Trophoblast cell (in vitro differentiated cells and primary cell): ENCODE data around the gene IRAK1.

Source experiments
- DNase-seq, 2 donors: peaks; one replicate each; pipeline ENCODE4 v3.0.0-alpha.2; 2016
- H2AFZ ChIP-seq: 2 replicates; pipeline ENCODE4 v1.6.1; 2013; ENCODE audit warnings: low read length, moderate library complexity, mild to moderate bottlenecking; ENCODE audit not compliant: insufficient read depth, poor library complexity
- H2AK5ac ChIP-seq: 2 replicates; pipeline ENCODE4 v1.6.1; 2013; ENCODE audit warnings: mild to moderate bottlenecking, low read length
- H2BK120ac ChIP-seq: 2 replicates; pipeline ENCODE4 v1.6.1; 2013; ENCODE audit warnings: low read length, mild to moderate bottlenecking, moderate library complexity; ENCODE audit not compliant: insufficient read depth, poor library complexity
- H2BK12ac ChIP-seq: 2 replicates; pipeline ENCODE4 v1.6.1; 2013; ENCODE audit warnings: mild to moderate bottlenecking, low read length, moderate library complexity
- H2BK5ac ChIP-seq: 2 replicates; pipeline ENCODE4 v1.6.1; 2013; ENCODE audit warnings: low read length, low read depth, moderate library complexity, mild to moderate bottlenecking; ENCODE audit not compliant: poor library complexity
- H3K14ac ChIP-seq: 2 replicates; pipeline ENCODE4 v1.6.1; 2013; ENCODE audit warnings: mild to moderate bottlenecking, low read length
- H3K18ac ChIP-seq: 2 replicates; pipeline ENCODE4 v1.6.1; 2013; ENCODE audit warnings: mild to moderate bottlenecking, low read length
- H3K23ac ChIP-seq: 2 replicates; pipeline ENCODE4 v1.6.1; 2013; ENCODE audit warnings: low read length
- H3K27ac ChIP-seq: 2 replicates; pipeline ENCODE4 v1.5.1; 2013; ENCODE audit warnings: low read depth, mild to moderate bottlenecking, inconsistent platforms, low read length, moderate library complexity
- H3K27me3 ChIP-seq: 2 replicates; pipeline ENCODE4 v1.6.1; 2013; ENCODE audit warnings: inconsistent platforms, mild to moderate bottlenecking, low read length, moderate library complexity; ENCODE audit not compliant: insufficient read depth
- H3K36me3 ChIP-seq, 2 experiments: 1 replicate in 1 of 2; 2 replicates in 1 of 2; pipeline ENCODE4 v1.6.1; 2013; ENCODE audit warnings: low read length in 2 of 2, mild to moderate bottlenecking in 2 of 2, moderate library complexity in 1 of 2; ENCODE audit not compliant: insufficient read depth in 2 of 2, control insufficient read depth in 1 of 2
- H3K4ac ChIP-seq: 2 replicates; pipeline ENCODE4 v1.6.1; 2013; ENCODE audit warnings: low read depth, mild to moderate bottlenecking, low read length, moderate library complexity
- H3K4me1 ChIP-seq, 2 experiments: 1 replicate in 1 of 2; 2 replicates in 1 of 2; pipeline ENCODE4 v1.6.1; 2013; ENCODE audit warnings: low read length in 2 of 2, mild to moderate bottlenecking in 2 of 2, moderate library complexity in 1 of 2; ENCODE audit not compliant: insufficient read depth in 2 of 2, control insufficient read depth in 1 of 2
- H3K4me2 ChIP-seq: 2 replicates; pipeline ENCODE4 v1.6.1; 2013; ENCODE audit warnings: inconsistent platforms, mild to moderate bottlenecking, low read length, moderate library complexity
- H3K4me3 ChIP-seq: 2 replicates; pipeline ENCODE4 v1.5.1; 2013; ENCODE audit warnings: mild to moderate bottlenecking, low read depth, low read length, inconsistent platforms
- H3K79me1 ChIP-seq: one replicate; pipeline ENCODE4 v1.6.1; 2013; ENCODE audit warnings: low read length
- H3K79me2 ChIP-seq: 2 replicates; pipeline ENCODE4 v1.6.1; 2013; ENCODE audit warnings: low read length, mild to moderate bottlenecking; ENCODE audit not compliant: control insufficient read depth, insufficient read depth, poor library complexity
- H3K9ac ChIP-seq: 2 replicates; pipeline ENCODE4 v1.6.1; 2013; ENCODE audit warnings: mild to moderate bottlenecking, low read length
- H3K9me3 ChIP-seq: 2 replicates; pipeline ENCODE4 v1.6.1; 2013; ENCODE audit warnings: low read depth, mild to moderate bottlenecking, control low read depth, inconsistent platforms, low read length; ENCODE audit not compliant: insufficient read depth
- H4K12ac ChIP-seq: 2 replicates; pipeline ENCODE4 v1.6.1; 2013; ENCODE audit warnings: low read depth, mild to moderate bottlenecking, low read length, moderate library complexity
- H4K8ac ChIP-seq: 2 replicates; pipeline ENCODE4 v1.6.1; 2013; ENCODE audit warnings: low read depth, mild to moderate bottlenecking, low read length, moderate library complexity
- H4K91ac ChIP-seq: one replicate; pipeline ENCODE4 v1.6.1; 2013; ENCODE audit warnings: low read depth, mild to moderate bottlenecking, low read length, moderate library complexity
- WGBS: extraction: QIAGEN DNeasy Blood & Tissue Kit; methylation state at CpG from one replicate; pipeline ENCODE4 v1.1.7; 2013; ENCODE audit warnings: missing lambda C conversion rate; ENCODE audit not compliant: insufficient read length, insufficient coverage; ENCODE audit errors: extremely low coverage; 5-methylcytosine and 5-hydroxymethylcytosine counted together

The IRAK1 gene

GRCh38 chrX:154039577-154039976 is 19.9 kb upstream of the IRAK1 start:
- H2AFZ ChIP-seq: no peak overlapping the region
- H4K12ac ChIP-seq: no peak overlapping the region
- no CpG with 5 or more reads among the region's 11 CpGs for WGBS

GRCh38 chrX:154038656-154039055 is 19.0 kb upstream of the IRAK1 start:
- H2BK120ac ChIP-seq: no peak overlapping the region
- peaks cover 2% of the 10 kb centered on the region in 2 experiments for H3K36me3 ChIP-seq
- H2BK5ac ChIP-seq: no peak overlapping the region
- no CpG with 5 or more reads among the region's 5 CpGs for WGBS
- H3K23ac ChIP-seq: no peak overlapping the region
- no peak overlapping the region for H3K4me2 ChIP-seq
- H3K9me3 ChIP-seq: no peaks in the 10 kb centered on the region
- no peak for DNase-seq
- peaks cover 0 to 8% of the 10 kb centered on the region in 2 experiments for H3K4me1 ChIP-seq
- H4K12ac ChIP-seq: no peak overlapping the region
- no peak overlapping the region for H2AFZ ChIP-seq
- no peak overlapping the region for H3K4me3 ChIP-seq
- H3K27ac ChIP-seq: no peak overlapping the region
- no peak overlapping the region for H3K9ac ChIP-seq
- no peaks in the 10 kb centered on the region for H3K79me1 ChIP-seq
- H3K27me3 ChIP-seq: no peaks in the 10 kb centered on the region
- H3K18ac ChIP-seq: no peak overlapping the region
- H2AK5ac ChIP-seq: no peak overlapping the region
- no peak overlapping the region for H3K4ac ChIP-seq
- no peak overlapping the region for H3K14ac ChIP-seq
- no peak overlapping the region for H4K8ac ChIP-seq
- H4K91ac ChIP-seq: no peak overlapping the region
- no peak overlapping the region for H2BK12ac ChIP-seq
- H3K79me2 ChIP-seq: no peaks in the 10 kb centered on the region

More at GRCh38 chrX:154039577-154039976, 19.9 kb upstream of the IRAK1 start:
- H3K18ac ChIP-seq: no peak overlapping the region
- no peak overlapping the region for H3K4ac ChIP-seq
- no peak overlapping the region for H3K9ac ChIP-seq
- no peak overlapping the region for H2BK12ac ChIP-seq
- H3K36me3 ChIP-seq: peaks cover 2% of the 10 kb centered on the region in 2 experiments
- no peak overlapping the region for H4K8ac ChIP-seq
- H3K4me2 ChIP-seq: no peak overlapping the region
- no peaks in the 10 kb centered on the region for H3K9me3 ChIP-seq
- no peak overlapping the region for H3K23ac ChIP-seq
- H2AK5ac ChIP-seq: no peak overlapping the region
- no peaks in the 10 kb centered on the region for H3K79me2 ChIP-seq
- H3K79me1 ChIP-seq: no peaks in the 10 kb centered on the region
- no peak overlapping the region for H3K27ac ChIP-seq
- no peaks in the 10 kb centered on the region for H3K27me3 ChIP-seq
- H4K91ac ChIP-seq: no peak overlapping the region
- H2BK120ac ChIP-seq: no peak overlapping the region
- no peak overlapping the region for H3K14ac ChIP-seq
- peaks cover 0 to 8% of the 10 kb centered on the region in 2 experiments for H3K4me1 ChIP-seq
- DNase-seq: no peak
- no peak overlapping the region for H2BK5ac ChIP-seq
- no peak overlapping the region for H3K4me3 ChIP-seq

GRCh38 chrX:154037754-154038153 is 18.1 kb upstream of the IRAK1 start:
- DNase-seq: no peak
- Histone ChIP-seq H2AFZ (no peak overlapping the region), H4K12ac (no peak overlapping the region), H2BK5ac (no peak overlapping the region), H3K4me2 (no peak overlapping the region), H4K8ac (no peak overlapping the region), H3K14ac (no peak overlapping the region), H3K79me2 (no peaks in the 10 kb centered on the region), H3K23ac (no peak overlapping the region), H3K18ac (no peak overlapping the region), H3K4ac (no peak overlapping the region), H3K4me3 (no peak overlapping the region), H3K36me3 (peaks cover 2% of the 10 kb centered on the region in 2 experiments), H2AK5ac (no peak overlapping the region), H2BK120ac (no peak overlapping the region), H3K79me1 (no peaks in the 10 kb centered on the region), H4K91ac (no peak overlapping the region), H3K4me1 (peaks cover 0 to 8% of the 10 kb centered on the region in 2 experiments), H2BK12ac (no peak overlapping the region), H3K27ac (no peak overlapping the region), H3K9ac (no peak overlapping the region), H3K27me3 (no peaks in the 10 kb centered on the region), H3K9me3 (no peaks in the 10 kb centered on the region)
- no CpG with 5 or more reads among the region's 5 CpGs for WGBS

GRCh38 chrX:154036513-154036912 is 16.8 kb upstream of the IRAK1 start:
- H3K79me1 ChIP-seq: no peaks in the 10 kb centered on the region
- no peak overlapping the region for H3K4me2 ChIP-seq
- no peak overlapping the region for H4K12ac ChIP-seq
- no peak overlapping the region for H3K14ac ChIP-seq
- no peaks in the 10 kb centered on the region for H3K27me3 ChIP-seq
- DNase-seq: no peak
- H3K18ac ChIP-seq: no peak overlapping the region
- H3K79me2 ChIP-seq: no peaks in the 10 kb centered on the region
- no peak overlapping the region for H2AK5ac ChIP-seq
- H3K36me3 ChIP-seq: peaks cover 6 to 9% of the 10 kb centered on the region in 2 experiments
- H2BK12ac ChIP-seq: no peak overlapping the region
- no peak overlapping the region for H4K8ac ChIP-seq
- no peak overlapping the region for H4K91ac ChIP-seq
- H3K23ac ChIP-seq: no peak overlapping the region
- no peak overlapping the region for H3K4ac ChIP-seq
- no peak overlapping the region for H2BK120ac ChIP-seq
- H3K9ac ChIP-seq: no peak overlapping the region
- H2AFZ ChIP-seq: no peak overlapping the region
- no peak overlapping the region for H2BK5ac ChIP-seq
- H3K9me3 ChIP-seq: no peaks in the 10 kb centered on the region
- peaks cover 0 to 3% of the 10 kb centered on the region in 2 experiments for H3K4me1 ChIP-seq
- H3K4me3 ChIP-seq: no peak overlapping the region
- H3K27ac ChIP-seq: no peak overlapping the region
- no CpG with 5 or more reads among the region's 8 CpGs for WGBS
